Measurements from ENCODE around the gene AGMO. TPM values are rescaled to one million over a fixed set of nuclear protein-coding genes. Genes with fewer than 3 reads are reported as not detected.
"Not testable (repeated sequence)": the region's sequence is repeated elsewhere in the genome, so short reads cannot be mapped to it uniquely, and the experiment has no call there.

Gene AGMO
- total RNA-seq, 1 donor = 0.18 TPM

- H3K4me3 ChIP-seq (ENCODE audit: low read depth, low read length) = no peak overlapping the region
- TF ChIP-seq, protein P1, sequence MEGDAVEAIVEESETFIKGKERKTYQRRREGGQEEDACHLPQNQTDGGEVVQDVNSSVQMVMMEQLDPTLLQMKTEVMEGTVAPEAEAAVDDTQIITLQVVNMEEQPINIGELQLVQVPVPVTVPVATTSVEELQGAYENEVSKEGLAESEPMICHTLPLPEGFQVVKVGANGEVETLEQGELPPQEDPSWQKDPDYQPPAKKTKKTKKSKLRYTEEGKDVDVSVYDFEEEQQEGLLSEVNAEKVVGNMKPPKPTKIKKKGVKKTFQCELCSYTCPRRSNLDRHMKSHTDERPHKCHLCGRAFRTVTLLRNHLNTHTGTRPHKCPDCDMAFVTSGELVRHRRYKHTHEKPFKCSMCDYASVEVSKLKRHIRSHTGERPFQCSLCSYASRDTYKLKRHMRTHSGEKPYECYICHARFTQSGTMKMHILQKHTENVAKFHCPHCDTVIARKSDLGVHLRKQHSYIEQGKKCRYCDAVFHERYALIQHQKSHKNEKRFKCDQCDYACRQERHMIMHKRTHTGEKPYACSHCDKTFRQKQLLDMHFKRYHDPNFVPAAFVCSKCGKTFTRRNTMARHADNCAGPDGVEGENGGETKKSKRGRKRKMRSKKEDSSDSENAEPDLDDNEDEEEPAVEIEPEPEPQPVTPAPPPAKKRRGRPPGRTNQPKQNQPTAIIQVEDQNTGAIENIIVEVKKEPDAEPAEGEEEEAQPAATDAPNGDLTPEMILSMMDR (IDR thresholded peaks at IDR 0.05; ENCODE audit: insufficient read depth, low read length) = no peak
- DNase-seq (ENCODE audit: low read depth) = no peak
Observed at GRCh38 chr7:15556339-15557105, 5.3 kb downstream of the AGMO start.

GRCh38 chr7:15555381-15555859 lies 6.4 kb downstream of the AGMO start:
- TF ChIP-seq, protein P1 (IDR thresholded peaks at IDR 0.05; ENCODE audit: insufficient read depth, low read length) = peak; percentile 44
- no peak overlapping the region for H3K4me3 ChIP-seq (ENCODE audit: low read depth, low read length)
- DNase-seq (ENCODE audit: low read depth) = peak; percentile 46

GRCh38 chr7:15554744-15555143 lies 7.1 kb downstream of the AGMO start:
- TF ChIP-seq, protein P1 (IDR thresholded peaks at IDR 0.05; ENCODE audit: insufficient read depth, low read length) = no peak
- H3K4me3 ChIP-seq (ENCODE audit: low read depth, low read length) = no peak overlapping the region
- DNase-seq (ENCODE audit: low read depth) = no peak

GRCh38 chr7:15554081-15554480 lies 7.7 kb downstream of the AGMO start:
- H3K4me3 ChIP-seq (ENCODE audit: low read depth, low read length) = no peak overlapping the region
- TF ChIP-seq, protein P1 (IDR thresholded peaks at IDR 0.05; ENCODE audit: insufficient read depth, low read length) = no peak
- DNase-seq (ENCODE audit: low read depth) = no peak

DNA sequence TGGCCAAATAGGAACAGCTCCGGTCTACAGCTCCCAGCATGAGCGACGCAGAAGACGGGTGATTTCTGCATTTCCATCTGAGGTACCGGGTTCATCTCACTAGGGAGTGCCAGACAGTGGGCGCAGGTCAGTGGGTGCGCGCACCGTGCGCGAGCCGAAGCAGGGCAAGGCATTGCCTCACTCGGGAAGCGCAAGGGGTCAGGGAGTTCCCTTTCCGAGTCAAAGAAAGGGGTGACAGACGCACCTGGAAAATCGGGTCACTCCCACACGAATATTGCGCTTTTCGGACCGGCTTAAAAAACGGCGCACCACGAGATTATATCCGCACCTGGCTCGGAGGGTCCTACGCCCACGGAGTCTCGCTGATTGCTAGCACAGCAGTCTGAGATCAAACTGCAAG lies 14.5 kb downstream of the AGMO start:
- not testable (repeated sequence) for H3K4me3 ChIP-seq (ENCODE audit: low read depth, low read length); DNase-seq (ENCODE audit: low read depth)

- no peak for DNase-seq (ENCODE audit: low read depth)
- no peak overlapping the region for H3K4me3 ChIP-seq (ENCODE audit: low read depth, low read length)
- TF ChIP-seq, protein P1 (IDR thresholded peaks at IDR 0.05; ENCODE audit: insufficient read depth, low read length) = no peak
Observed at GRCh38 chr7:15546272-15546792, 15.5 kb downstream of the AGMO start.

DNA sequence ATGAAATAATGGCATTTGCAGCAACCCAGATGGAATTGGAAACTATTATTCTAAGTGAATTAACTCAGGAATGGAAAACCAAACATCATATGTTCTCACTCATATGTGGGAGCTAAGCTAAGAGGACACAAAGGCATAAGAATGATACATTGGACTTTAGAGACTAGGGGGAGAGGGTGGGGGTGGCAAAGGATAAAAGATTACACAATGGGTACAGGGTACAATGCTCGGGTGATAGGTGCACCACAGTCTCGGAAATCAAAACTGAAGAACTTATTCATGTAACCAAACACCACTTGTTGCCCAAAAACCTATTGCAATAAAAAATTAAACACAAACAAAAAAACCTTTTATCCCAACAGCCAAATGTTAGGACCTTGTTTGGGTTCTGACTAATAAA lies 17.8 kb downstream of the AGMO start:
- DNase-seq (ENCODE audit: low read depth) = no peak
- TF ChIP-seq, protein P1 (IDR thresholded peaks at IDR 0.05; ENCODE audit: insufficient read depth, low read length) = no peak
- H3K4me3 ChIP-seq (ENCODE audit: low read depth, low read length) = no peak overlapping the region

All from fibroblast of the aortic adventitia (primary cell).